Activated CD8-positive, alpha-beta T cell treated with anti-CD3 and anti-CD28 coated beads for 36 hours (primary cell): ENCODE measurements around the gene DOK3. TPM values are rescaled to one million over a fixed set of nuclear protein-coding genes. Genes with fewer than 3 reads are reported as not detected.

Experiments
- ATAC-seq: fragments of 200-7000 bp; cut with Tn5 transposase; one replicate; pipeline ENCODE4 v1.10.0; 2021; ENCODE audit warnings: mild to moderate bottlenecking, moderate library complexity
- CTCF ChIA-PET: fragments of 350-600 bp; sonication (Branson Sonifier 250); formaldehyde crosslinking; loops from one replicate; lab custom pipeline; 2021; ENCODE audit warnings: antibody characterized with exemption; lab: Charles Lee
- POLR2A ChIA-PET: fragments of 350-600 bp; sonication (Branson Sonifier 250); formaldehyde crosslinking; loops from one replicate; lab custom pipeline; 2021; ENCODE audit warnings: antibody characterized with exemption; lab: Charles Lee
- DNase-seq: peaks from one replicate; pipeline ENCODE4 v3.0.0-alpha.2; 2020
- H3K27ac Mint-ChIP-seq: one replicate; pipeline ENCODE4 v1.8.0; 2021; ENCODE audit warnings: mild to moderate bottlenecking, mixed read lengths
- H3K27me3 Mint-ChIP-seq: one replicate; pipeline ENCODE4 v1.8.0; 2021; ENCODE audit warnings: mixed read lengths
- H3K36me3 Mint-ChIP-seq: one replicate; pipeline ENCODE4 v1.8.0; 2021; ENCODE audit warnings: low read depth, mixed read lengths
- H3K4me1 Mint-ChIP-seq: one replicate; pipeline ENCODE4 v1.8.0; 2021; ENCODE audit warnings: low read depth, mixed read lengths
- H3K4me3 Mint-ChIP-seq: one replicate; pipeline ENCODE4 v1.8.0; 2021; ENCODE audit warnings: mild to moderate bottlenecking, moderate library complexity, mixed read lengths
- H3K9me3 Mint-ChIP-seq: one replicate; pipeline ENCODE4 v1.8.0; 2021; ENCODE audit warnings: mixed read lengths
- intact Hi-C: fragments of 100-400 bp; cut with micrococcal nuclease; formaldehyde crosslinking; loops from one replicate; pipeline ENCODE4 v1.10.0; 2022
- total RNA-seq, 2 experiments: library from RNA; stranded (reverse); gene quantifications; one replicate each; pipeline ENCODE4 v1.2.3, GENCODE V29; 2021
- TF ChIP-seq, protein P1 (sequence below): fragments of 200-600 bp; IDR thresholded peaks from one replicate; pipeline ENCODE4 v1.8.0; 2022; ENCODE audit warnings: antibody characterized with exemption, mild to moderate bottlenecking

DOK3 gene
- total RNA-seq, 2 experiments from 2014 or later = 7.4 to 8.0 TPM

DNA sequence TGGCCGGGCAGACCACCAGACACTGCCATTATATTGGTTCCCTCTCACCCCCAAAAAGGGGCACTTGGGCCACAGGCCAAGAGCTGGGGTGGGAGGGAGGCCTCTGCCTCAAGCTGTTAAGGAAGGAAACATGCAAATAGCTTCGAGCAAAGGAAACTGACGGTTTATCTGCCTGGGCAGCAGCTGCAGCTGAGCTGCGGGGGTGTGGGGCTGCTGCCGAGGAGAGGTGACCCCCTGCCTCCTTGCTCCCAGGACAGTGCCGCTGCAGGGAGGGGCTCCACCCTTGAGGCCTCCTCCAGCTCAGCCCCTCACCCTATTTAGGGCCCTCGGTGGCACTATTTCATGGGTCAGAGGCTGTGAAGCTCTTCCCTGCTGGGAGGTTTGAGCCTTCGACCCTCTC, 789 bp downstream of the DOK3 start:
- Mint-ChIP-seq H3K4me3 (no peak overlapping the region), H3K4me1 (peaks cover 21% of the 10 kb centered on the region), H3K9me3 (no peaks in the 10 kb centered on the region), H3K36me3 (peaks cover 36% of the 10 kb centered on the region), H3K27ac (no peak overlapping the region), H3K27me3 (no peaks in the 10 kb centered on the region)
- intact Hi-C loops = no loop called here
- no peak for ATAC-seq
- POLR2A ChIA-PET = interaction anchor here (1.1 to 1.3 kb wide), 4 partner anchors 9 to 130 kb away, joined by 3 to 4 read pairs (median 3); no protein-coding TSS in a partner anchor
- TF ChIP-seq, protein P1, sequence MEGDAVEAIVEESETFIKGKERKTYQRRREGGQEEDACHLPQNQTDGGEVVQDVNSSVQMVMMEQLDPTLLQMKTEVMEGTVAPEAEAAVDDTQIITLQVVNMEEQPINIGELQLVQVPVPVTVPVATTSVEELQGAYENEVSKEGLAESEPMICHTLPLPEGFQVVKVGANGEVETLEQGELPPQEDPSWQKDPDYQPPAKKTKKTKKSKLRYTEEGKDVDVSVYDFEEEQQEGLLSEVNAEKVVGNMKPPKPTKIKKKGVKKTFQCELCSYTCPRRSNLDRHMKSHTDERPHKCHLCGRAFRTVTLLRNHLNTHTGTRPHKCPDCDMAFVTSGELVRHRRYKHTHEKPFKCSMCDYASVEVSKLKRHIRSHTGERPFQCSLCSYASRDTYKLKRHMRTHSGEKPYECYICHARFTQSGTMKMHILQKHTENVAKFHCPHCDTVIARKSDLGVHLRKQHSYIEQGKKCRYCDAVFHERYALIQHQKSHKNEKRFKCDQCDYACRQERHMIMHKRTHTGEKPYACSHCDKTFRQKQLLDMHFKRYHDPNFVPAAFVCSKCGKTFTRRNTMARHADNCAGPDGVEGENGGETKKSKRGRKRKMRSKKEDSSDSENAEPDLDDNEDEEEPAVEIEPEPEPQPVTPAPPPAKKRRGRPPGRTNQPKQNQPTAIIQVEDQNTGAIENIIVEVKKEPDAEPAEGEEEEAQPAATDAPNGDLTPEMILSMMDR = no peak
- CTCF ChIA-PET = interaction anchor here (0.9 to 9.4 kb wide), 6 partner anchors 7 to 118 kb away, joined by 3 to 65 read pairs (median 6); partner anchors contain the start of gene PDLIM7
- DNase-seq = no peak

DNA sequence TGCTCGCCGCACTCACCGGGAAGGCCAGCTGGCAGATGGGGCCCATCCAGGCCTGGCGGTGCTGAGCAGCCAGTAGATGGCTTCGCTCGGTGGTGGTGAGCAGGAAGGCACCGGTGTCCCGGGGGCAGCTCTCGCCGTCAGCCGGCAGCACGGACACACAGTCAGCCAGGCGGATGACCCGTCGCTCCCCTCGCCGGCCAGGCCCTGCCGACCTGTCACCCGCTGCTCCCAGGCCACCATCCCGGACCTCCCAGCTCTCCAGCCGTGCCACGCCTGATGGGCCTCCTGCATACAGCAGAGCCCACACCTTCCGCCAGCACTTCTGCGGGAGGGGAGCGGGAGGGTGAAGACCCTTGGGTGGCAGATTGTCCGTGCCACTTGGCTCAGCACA, 1.4 kb downstream of the DOK3 start:
- TF ChIP-seq, protein P1 = no peak
- POLR2A ChIA-PET = interaction anchor here (1.0 to 1.5 kb wide), 4 partner anchors 9 to 129 kb away, joined by 3 to 4 read pairs (median 3); no protein-coding TSS in a partner anchor

DNA sequence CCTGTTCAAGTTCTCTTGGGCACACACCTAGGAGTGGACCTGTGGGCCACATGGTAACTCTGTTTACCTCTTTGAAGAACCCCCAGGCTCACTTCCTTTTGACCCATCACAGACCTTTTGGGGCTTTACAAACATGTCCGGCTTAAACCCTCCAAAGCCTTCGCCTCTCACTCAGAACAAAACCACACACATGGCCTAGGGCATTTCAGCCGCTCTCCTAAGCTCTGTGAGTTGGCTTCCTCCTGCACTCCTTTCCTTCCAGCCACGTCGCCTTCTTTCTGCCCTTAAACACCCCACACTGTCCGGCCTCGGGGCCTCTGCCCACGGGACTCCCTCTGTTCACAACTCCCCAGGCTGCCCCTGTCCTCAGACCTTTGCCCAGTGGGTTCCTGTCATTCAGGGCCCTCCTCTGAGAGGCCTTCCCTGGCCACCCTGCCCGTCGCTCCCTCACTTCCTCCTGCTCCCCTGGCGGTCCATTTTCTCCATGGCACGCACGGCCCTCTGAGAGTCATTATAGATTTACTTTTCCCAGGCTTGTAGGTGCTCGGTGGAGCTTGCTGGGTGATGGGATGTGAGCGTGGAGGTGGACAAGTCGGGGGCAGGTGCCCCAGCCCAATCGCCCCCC, 1.9 kb downstream of the DOK3 start:
- peaks cover 20% of the 10 kb centered on the region for H3K4me1 Mint-ChIP-seq
- TF ChIP-seq, protein P1 = no peak
- H3K27me3 Mint-ChIP-seq = no peaks in the 10 kb centered on the region
- no peak overlapping the region for H3K4me3 Mint-ChIP-seq
- no peak for DNase-seq
- ChIA-PET POLR2A (interaction anchor here (0.9 to 1.5 kb wide), 4 partner anchors 9 to 47 kb away, joined by 3 to 4 read pairs (median 4); no protein-coding TSS in a partner anchor), CTCF (interaction anchor here (0.8 to 2.4 kb wide), 4 partner anchors 11 to 198 kb away, joined by 3 to 8 read pairs (median 4); partner anchors contain the start of gene PDLIM7)
- no peak for ATAC-seq
- peaks cover 25% of the 10 kb centered on the region for H3K36me3 Mint-ChIP-seq
- no peak overlapping the region for H3K27ac Mint-ChIP-seq
- no peaks in the 10 kb centered on the region for H3K9me3 Mint-ChIP-seq
- intact Hi-C loops = no loop called here

More for the DNA sequence above, 1.4 kb downstream of the DOK3 start:
- Mint-ChIP-seq H3K4me3 (no peak overlapping the region), H3K9me3 (no peaks in the 10 kb centered on the region), H3K27ac (no peak overlapping the region), H3K27me3 (no peaks in the 10 kb centered on the region), H3K36me3 (peaks cover 30% of the 10 kb centered on the region), H3K4me1 (peaks cover 20% of the 10 kb centered on the region)
- DNase-seq = no peak
- CTCF ChIA-PET = interaction anchor here (1.2 to 2.4 kb wide), 4 partner anchors 12 to 104 kb away, joined by 3 to 8 read pairs (median 6); partner anchors contain the start of gene PDLIM7
- intact Hi-C loops = no loop called here
- no peak for ATAC-seq

DNA sequence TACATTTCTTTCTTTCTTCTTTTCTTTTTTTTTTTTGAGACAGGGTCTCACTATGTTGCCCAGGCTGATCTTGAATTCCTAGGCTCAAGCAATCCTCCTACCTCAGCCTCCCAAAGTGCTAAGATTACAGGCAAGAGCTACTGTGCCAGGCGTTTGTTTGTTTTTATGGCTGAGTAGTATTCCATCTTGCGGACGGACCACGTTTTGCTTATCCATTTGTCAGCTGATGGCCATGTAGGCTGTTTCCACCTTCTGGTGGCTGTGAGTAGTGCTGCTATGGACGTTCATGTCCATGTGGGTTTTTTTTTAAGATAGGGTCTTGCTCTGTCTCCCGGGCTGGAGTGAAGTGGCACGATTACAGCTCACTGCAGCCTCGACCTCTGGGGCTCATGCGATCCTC, 2.5 kb downstream of the DOK3 start:
- no peak for ATAC-seq
- DNase-seq = no peak
- Mint-ChIP-seq H3K27me3 (no peaks in the 10 kb centered on the region), H3K27ac (no peak overlapping the region), H3K4me1 (peaks cover 20% of the 10 kb centered on the region), H3K36me3 (peaks cover 22% of the 10 kb centered on the region), H3K9me3 (no peaks in the 10 kb centered on the region), H3K4me3 (no peak overlapping the region)
- TF ChIP-seq, protein P1 = no peak
- intact Hi-C loops = no loop called here
- ChIA-PET POLR2A (interaction anchor here (0.8 to 1.5 kb wide), 4 partner anchors 8 to 47 kb away, joined by 3 to 4 read pairs (median 4); no protein-coding TSS in a partner anchor), CTCF (interaction anchor here (0.8 to 2.4 kb wide), 4 partner anchors 15 to 198 kb away, joined by 3 to 8 read pairs (median 4); no protein-coding TSS in a partner anchor)

DNA sequence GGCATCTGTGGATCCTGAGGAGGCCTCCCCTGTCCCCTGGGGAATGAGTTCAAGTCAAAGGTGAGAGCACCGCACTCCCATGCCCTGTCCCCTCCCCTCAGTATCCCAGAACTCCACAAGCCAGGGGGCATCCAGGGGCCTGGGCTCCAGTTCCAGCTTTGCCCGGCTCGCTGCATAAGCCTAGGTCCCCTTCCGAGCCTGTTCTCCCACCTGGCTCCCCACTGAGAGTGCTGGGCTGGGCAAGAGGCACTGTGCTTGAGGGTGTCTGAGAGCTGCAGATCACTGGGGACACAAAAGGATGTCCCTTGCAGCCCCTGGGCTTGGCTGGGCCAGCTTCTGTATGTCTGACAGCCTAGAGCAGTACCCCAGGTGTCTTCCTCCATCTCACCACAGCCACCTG, 4.6 kb downstream of the DOK3 start:
- H3K27ac Mint-ChIP-seq = no peak overlapping the region
- intact Hi-C loops = no loop called here
- no peaks in the 10 kb centered on the region for H3K27me3 Mint-ChIP-seq
- POLR2A ChIA-PET = interaction anchor here (0.6 to 1.4 kb wide), 3 partner anchors 11 to 60 kb away, joined by 3 to 5 read pairs (median 3); partner anchors contain the start of gene DDX41
- no peak for DNase-seq
- no peak overlapping the region for H3K4me3 Mint-ChIP-seq
- TF ChIP-seq, protein P1 = no peak
- CTCF ChIA-PET = interaction anchor here (6.0 kb wide), 1 partner anchor 115 kb away, joined by 59 read pairs; no protein-coding TSS in a partner anchor
- H3K36me3 Mint-ChIP-seq = peaks cover 4% of the 10 kb centered on the region
- H3K4me1 Mint-ChIP-seq = peaks cover 8% of the 10 kb centered on the region
- no peaks in the 10 kb centered on the region for H3K9me3 Mint-ChIP-seq
- no peak for ATAC-seq
